IgD-negative memory B cell (primary cell): ENCODE measurements around the gene MEGF6. TPM values are rescaled to one million over a fixed set of nuclear protein-coding genes. Genes with fewer than 3 reads are reported as not detected.

Experiments
- H3K27ac Mint-ChIP-seq, 3 donors: one replicate each; pipeline ENCODE4 v1.8.0; 2020 to 2022; ENCODE audit warnings: mild to moderate bottlenecking in 3 of 3, mixed read lengths in 3 of 3, moderate library complexity in 1 of 3
- H3K27me3 Mint-ChIP-seq: one replicate; pipeline ENCODE4 v1.8.0; 2021; ENCODE audit warnings: mixed read lengths
- H3K36me3 Mint-ChIP-seq: one replicate; pipeline ENCODE4 v1.8.0; 2020; ENCODE audit warnings: mild to moderate bottlenecking, mixed read lengths
- H3K4me1 Mint-ChIP-seq, 3 donors: one replicate each; pipeline ENCODE4 v1.8.0; 2020 to 2022; ENCODE audit warnings: mixed read lengths in 3 of 3, mild to moderate bottlenecking in 1 of 3
- H3K4me3 Mint-ChIP-seq, 4 donors: one replicate each; pipeline ENCODE4 v1.8.0; 2020 to 2022; ENCODE audit warnings: mild to moderate bottlenecking in 4 of 4, mixed read lengths in 4 of 4, moderate library complexity in 3 of 4
- H3K9me3 Mint-ChIP-seq, 3 donors: one replicate each; pipeline ENCODE4 v1.8.0; 2020 to 2021; ENCODE audit warnings: mixed read lengths in 3 of 3, mild to moderate bottlenecking in 1 of 3
- polyA plus RNA-seq: library from polyadenylated mRNA; unstranded; fragments of 300-500 nt; fragmentation: Illumina TruSeq; gene quantifications from one replicate; pipeline ENCODE4 v1.2.3, GENCODE V29; 2021

MEGF6 gene
- polyA plus RNA-seq, 1 donor from 2014 or later = 2.3 TPM

DNA sequence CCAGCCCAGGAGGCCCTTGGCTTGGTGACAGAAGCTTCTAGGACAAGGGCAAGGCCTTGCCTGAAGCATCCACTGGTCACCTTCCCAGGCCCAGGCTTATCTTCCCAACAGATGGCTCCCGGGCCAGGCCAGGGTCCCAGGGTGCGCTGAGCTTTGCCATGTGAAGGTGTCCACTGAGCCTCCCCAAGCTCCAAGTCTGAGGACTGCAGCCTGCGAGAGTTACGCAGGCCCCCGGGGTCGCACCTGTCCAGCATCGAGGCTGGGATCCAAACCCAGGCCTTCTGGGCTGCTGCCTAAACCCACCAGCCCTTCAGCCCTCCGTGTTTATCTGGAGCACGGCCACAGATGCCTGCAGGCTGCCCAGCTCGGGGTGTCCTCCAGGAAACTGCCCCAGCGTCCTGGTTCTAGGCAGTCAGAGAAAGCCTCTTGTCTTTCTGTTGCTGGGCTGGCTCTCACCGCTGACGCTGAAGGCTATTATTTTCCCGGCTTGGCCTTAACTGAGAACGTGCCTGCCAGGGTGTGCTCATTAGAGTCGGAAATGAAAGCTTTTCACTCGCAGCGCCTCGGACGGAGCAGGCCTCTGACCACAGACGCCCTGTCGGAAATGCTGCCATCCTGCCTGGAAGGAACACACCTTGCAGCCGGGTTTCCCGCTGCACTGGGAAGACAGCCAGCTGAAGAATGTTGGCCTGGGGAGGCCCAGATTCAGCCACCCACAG lies 71.4 kb downstream of the MEGF6 start:
- Mint-ChIP-seq H3K27ac (no peak overlapping the region), H3K4me3 (no peak overlapping the region), H3K27me3 (no peaks in the 10 kb centered on the region), H3K36me3 (no peaks in the 10 kb centered on the region), H3K9me3 (no peaks in the 10 kb centered on the region), H3K4me1 (no peaks in the 10 kb centered on the region)

DNA sequence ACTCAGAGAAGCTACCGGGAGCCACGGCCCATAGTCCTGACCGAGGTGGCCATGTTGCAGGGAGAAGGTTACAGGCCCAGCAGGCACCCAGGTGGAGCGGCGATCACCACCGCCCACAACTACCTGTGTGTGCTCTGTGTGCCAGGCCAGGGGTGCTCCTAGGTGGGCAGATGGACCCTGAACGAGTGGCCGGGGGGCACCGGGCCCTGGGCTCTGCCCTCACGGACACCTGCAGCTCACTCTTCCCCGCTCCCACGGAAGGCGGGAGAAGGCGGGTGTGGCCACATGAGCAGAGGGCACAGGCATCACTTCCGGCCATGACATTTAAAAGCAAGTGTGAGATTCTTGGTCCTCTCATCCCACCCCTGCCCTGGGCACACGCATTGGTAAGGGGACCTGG lies 73.9 kb downstream of the MEGF6 start:
- H3K9me3 Mint-ChIP-seq = no peaks in the 10 kb centered on the region
- no peak overlapping the region for H3K4me3 Mint-ChIP-seq
- H3K27me3 Mint-ChIP-seq = no peaks in the 10 kb centered on the region
- H3K27ac Mint-ChIP-seq = no peak overlapping the region
- no peaks in the 10 kb centered on the region for H3K36me3 Mint-ChIP-seq
- no peaks in the 10 kb centered on the region for H3K4me1 Mint-ChIP-seq

DNA sequence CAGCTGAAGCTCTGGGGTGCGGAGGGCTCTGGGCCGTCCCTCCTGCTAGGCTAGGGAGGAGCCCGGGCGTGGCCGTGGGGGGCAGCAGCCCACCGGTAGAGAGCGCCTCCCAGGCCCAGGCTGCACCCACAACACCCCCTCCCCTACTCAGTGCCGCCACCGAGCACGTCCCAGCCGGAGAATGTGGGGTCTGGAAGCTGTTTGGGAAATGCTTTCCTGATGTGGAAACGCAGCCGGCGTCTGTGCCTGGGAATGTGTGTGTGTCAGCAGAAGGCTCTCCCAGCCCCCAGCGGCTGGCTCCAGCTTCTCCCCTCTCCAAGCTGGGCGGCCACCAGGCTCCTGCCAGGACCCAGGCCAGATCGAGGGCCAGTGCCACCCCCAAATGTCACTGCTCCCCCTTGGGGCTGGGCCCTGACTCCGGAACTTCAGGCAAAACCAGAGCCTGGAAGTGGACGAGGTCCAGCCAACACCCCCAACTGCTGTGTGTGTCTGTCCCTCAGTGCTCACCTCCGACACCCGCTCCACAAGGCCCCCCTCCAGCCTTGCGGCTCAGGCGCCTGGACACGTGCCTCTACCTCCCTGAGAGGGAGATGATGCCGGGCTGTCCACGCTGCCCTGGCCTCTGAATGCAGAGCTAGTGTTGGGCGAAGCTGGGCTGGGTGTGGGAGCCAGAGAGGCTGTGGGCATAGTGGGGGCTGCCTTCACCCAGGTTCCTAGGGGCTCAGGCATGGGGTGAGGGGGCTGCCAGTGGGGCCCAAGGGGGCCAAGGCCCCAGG lies 74.7 kb downstream of the MEGF6 start:
- peaks cover 0 to under 1% (median 0%) of the 10 kb centered on the region in 3 donors for H3K4me1 Mint-ChIP-seq
- H3K36me3 Mint-ChIP-seq = no peaks in the 10 kb centered on the region
- no peaks in the 10 kb centered on the region for H3K9me3 Mint-ChIP-seq
- no peaks in the 10 kb centered on the region for H3K27me3 Mint-ChIP-seq
- no peak overlapping the region for H3K27ac Mint-ChIP-seq
- H3K4me3 Mint-ChIP-seq = no peak overlapping the region

DNA sequence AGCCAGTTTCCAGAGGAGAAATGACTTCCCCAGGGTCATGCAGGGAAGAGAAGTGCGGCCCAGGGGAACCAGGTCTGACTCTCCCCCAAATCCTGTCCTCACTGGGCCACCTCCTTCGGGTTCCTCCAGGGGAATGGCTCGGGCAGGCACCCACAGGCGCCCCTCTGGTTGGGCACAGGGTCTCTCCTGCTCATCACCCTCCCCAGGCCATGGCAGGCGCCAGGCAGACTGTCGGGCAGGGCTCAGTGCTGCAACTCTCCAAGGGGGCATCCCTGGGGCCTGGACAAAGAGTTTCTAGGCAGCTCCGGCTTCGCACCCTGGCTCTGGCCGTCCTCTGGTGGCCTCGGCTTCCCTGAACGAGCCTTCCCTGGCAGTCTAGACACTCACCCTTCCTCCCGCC lies 75.6 kb downstream of the MEGF6 start:
- no peaks in the 10 kb centered on the region for H3K36me3 Mint-ChIP-seq
- H3K27ac Mint-ChIP-seq = no peak overlapping the region
- no peaks in the 10 kb centered on the region for H3K9me3 Mint-ChIP-seq
- H3K27me3 Mint-ChIP-seq = no peaks in the 10 kb centered on the region
- H3K4me1 Mint-ChIP-seq = peaks cover 0 to 2% (median 2%) of the 10 kb centered on the region in 3 donors
- no peak overlapping the region for H3K4me3 Mint-ChIP-seq

DNA sequence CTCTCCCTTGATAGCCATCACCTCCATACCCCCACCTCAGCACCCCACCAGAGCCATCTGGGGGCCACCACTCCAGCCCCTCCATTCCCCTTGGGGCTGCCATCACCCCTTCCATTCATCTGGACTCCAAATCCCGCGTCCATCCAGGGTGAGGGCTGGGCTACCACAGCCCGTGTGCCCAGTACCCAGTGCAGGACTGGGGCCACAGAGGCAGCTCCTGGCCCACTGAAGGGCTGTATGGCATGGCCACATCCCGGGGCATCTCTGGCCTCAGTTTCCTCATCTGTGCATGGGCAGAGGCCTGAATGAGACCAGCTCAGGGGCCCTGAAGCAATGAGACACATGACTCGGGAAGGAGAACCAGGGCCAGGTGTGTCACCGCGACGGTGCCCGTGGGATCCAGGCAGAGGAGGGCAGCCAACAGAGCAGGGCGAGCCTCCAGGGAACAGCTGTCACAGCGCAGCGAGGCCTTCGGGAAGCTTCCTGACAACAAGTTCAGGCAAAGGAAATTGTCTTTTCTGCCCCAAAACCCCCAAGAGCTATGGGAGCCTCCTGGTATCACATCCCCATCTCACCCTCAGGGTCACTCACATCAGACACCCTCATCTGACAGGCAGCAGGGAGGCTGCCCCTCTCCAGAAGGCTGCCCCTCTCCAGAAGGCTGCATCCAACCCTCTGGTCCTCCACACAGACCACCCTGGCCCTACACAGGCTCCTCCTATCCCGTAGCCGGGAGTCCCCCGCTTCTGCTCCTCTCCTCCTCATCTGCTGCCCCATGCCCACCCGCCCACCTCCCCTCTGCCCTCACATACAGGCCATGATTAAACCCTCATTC lies 76.3 kb downstream of the MEGF6 start:
- H3K27ac Mint-ChIP-seq = no peak overlapping the region
- no peaks in the 10 kb centered on the region for H3K27me3 Mint-ChIP-seq
- no peak overlapping the region for H3K4me3 Mint-ChIP-seq
- H3K36me3 Mint-ChIP-seq = no peaks in the 10 kb centered on the region
- H3K9me3 Mint-ChIP-seq = no peaks in the 10 kb centered on the region
- peaks cover 0 to 5% (median 2%) of the 10 kb centered on the region in 3 donors for H3K4me1 Mint-ChIP-seq

DNA sequence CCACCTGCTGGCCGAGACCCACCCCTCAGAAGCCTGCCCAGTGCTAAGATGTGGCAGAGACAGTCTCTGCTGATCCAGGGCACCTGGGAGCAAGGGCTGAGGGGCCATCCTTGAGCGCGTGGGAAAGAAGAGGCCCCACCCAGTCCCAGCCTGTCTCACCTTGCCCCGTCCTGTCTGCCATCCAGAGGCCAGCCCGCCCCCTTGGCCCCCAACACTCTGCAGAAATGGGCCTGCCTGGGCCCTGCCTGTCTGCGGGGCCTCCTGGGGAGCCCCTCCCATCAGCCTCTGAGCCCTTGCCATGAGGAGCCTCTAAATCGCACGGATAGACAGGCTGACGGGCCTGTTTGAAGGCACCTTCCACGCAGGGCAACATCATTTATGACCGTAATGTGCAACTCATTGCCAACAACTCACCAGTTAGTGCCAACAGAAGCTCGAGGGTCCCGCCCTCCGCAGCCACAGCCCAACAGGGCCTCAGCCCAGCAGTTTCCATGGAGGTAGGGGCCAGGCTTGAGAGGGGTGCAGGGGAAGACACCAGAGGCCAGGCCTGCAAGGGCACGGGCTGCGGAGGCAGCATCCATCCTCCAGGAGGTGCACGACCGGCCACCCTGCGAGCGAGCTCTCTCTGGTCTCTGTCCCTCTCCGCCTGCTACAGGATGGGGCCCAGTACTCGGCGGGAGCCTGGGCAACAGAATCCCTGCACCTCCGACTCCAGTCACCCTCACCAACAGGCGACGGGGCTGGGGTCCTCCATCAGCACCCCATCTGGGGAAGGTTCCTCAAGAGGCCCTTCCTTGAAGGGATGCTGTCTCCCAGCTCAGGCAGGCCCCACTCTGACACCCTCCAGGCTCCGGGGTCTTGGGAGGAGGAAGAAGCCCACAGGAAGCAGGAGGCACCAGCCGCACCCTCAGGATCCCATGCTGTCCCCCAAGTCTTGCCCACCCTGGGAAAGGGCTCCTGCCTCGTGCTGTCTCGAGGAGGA lies 78.0 kb downstream of the MEGF6 start:
- no peaks in the 10 kb centered on the region for H3K9me3 Mint-ChIP-seq
- H3K4me1 Mint-ChIP-seq = peaks cover 0 to 8% (median 2%) of the 10 kb centered on the region in 3 donors
- H3K27ac Mint-ChIP-seq = no peak overlapping the region
- H3K36me3 Mint-ChIP-seq = no peaks in the 10 kb centered on the region
- no peak overlapping the region for H3K4me3 Mint-ChIP-seq
- no peaks in the 10 kb centered on the region for H3K27me3 Mint-ChIP-seq

DNA sequence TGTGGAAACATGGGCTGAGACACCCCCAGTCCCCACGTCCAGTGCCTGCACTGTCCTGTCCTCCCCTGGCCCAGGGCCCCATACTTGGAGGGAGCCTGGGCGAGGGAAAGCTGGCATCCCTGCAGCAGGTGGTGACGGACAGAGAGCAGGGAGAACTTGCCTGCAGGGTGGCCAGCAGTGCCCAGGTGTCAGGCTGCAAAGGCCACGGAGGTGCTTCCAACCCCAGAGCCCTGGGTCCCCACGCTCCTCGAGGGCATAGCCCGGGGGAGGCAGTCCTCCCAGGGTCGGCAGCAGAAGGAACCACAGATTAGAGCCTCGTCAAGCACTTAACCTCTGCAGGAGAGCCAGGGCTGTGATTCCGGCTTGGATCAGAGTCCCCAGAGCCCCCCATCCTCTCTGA lies 79.4 kb downstream of the MEGF6 start:
- H3K4me3 Mint-ChIP-seq = peak overlapping the region; percentile 1 to 87 (median 35)
- no peaks in the 10 kb centered on the region for H3K36me3 Mint-ChIP-seq
- no peak overlapping the region for H3K27ac Mint-ChIP-seq
- peaks cover 0 to 8% (median 2%) of the 10 kb centered on the region in 3 donors for H3K4me1 Mint-ChIP-seq
- H3K27me3 Mint-ChIP-seq = no peaks in the 10 kb centered on the region
- no peaks in the 10 kb centered on the region for H3K9me3 Mint-ChIP-seq

DNA sequence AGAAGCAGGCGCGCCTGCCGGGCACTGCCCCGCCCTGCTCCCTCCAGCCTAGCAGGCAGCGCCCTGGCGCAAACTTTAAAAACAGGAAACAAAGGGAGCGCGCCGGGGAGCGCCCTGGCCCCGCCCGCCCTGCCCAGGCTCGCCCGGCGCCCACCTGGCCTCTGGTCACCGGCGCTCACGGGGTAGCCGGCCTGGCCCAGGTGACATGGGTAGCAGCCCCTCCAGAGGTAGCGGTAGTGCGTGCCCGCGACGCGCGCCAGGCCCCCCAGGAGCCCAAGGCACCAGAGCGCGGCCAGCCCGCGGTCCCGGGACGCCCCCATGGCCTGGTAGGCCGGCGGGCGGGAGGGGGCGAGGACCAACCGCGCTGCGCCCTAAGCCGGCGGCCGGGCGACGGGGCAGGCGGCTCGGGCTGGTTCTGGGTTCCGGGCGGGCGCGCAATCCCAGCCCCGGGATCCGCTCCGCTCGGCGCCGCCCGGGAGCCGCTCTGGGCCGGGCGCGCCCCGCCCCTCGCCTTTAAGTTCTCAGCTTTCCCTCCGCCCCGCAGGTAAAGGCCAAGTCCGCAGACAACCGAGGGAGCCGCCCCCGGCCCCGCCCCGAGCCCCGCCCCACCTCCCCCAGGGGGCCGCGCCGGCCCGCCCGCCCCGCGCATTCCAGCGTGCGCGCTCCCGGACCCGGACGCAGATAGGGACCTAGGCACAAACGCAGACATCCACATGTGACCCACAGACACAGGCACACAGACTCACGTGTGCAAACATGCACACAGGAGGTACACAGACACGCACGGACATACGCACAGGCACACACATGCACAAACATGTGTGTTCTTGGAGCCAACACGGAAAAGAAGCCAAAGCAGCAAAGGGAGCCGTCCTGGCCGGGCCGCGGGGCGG lies 80.1 kb downstream of the MEGF6 start:
- no peaks in the 10 kb centered on the region for H3K9me3 Mint-ChIP-seq
- no peaks in the 10 kb centered on the region for H3K36me3 Mint-ChIP-seq
- H3K27ac Mint-ChIP-seq = peak overlapping the region in 1 of 3 donors; percentile 91
- peaks cover 0 to 8% (median 2%) of the 10 kb centered on the region in 3 donors for H3K4me1 Mint-ChIP-seq
- H3K4me3 Mint-ChIP-seq = peak overlapping the region; percentile 67 to 96 (median 88)
- no peaks in the 10 kb centered on the region for H3K27me3 Mint-ChIP-seq

DNA sequence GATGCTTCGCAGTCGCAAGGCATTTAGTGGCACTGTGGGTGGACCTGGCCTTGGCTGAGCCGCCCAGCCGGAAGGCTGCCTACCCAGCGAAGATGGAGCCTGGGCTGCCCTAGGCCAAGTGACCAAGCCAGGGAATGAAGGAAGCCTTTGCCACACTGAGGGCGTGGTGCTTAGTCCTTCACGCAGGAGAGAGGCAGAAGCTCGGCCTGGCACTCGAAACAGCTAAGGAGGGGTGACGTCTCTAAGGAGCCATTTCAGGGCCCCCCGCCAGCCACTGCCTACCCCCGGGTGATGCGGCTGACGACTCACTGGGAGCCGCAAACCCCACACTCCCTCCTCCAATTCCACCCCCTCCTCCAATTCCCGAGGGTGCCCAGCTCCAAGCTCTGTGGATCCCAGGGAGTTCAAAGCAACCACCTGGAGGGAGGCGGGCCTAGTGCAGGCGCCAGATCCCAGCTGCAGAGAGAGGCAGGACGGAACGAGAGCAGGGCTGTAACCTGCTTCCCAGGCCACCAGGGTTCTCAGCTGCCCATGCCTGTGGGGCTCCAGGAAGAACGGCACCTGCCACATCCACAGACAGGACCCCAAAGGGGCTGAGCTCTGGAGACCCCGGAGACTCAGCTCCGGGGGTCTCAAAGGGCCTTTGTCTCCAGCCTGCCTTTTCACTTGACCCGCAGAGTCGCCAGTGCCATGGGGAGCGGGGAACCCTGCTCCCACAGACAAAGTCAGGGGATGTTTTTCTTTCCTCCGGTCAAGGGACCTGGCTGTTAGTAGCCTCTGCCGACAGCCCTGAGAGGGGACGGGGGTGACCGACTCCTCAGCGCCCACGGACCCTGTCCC lies 81.0 kb downstream of the MEGF6 start:
- Mint-ChIP-seq H3K36me3 (no peaks in the 10 kb centered on the region), H3K4me1 (peaks cover 0 to 8% (median 2%) of the 10 kb centered on the region in 3 donors), H3K4me3 (peak overlapping the region; percentile 67 to 88 (median 82)), H3K27me3 (no peaks in the 10 kb centered on the region), H3K27ac (no peak overlapping the region), H3K9me3 (no peaks in the 10 kb centered on the region)

DNA sequence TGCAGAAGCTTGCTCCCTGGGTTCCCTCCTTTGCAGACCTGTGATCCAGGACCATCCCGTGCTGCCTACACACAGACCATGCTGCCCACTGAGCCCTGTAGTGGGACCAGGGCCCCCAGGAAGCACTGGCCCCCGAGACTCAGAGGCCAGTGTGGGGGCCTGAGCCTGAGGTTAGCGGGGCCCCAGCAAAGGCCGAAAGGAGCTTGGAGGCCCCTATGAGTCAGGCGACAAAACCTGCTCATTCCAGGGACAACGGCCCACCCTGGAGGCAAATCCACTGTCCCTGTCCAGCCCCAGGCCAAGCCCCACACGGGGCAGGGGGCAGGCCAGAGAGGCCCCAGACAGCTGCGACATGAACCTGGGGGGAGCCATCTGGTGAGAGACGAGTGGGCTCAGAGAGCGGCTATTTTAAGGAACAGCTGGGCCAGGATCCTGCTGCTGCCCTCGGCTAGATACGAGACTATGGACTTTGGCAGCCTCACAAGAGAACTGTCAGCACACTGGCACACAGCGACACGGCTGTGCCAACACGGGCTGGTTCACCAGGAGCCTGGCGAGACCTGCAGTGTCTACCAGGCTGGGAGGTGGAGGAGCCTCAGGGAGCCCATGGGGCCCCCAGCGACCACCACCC lies 82.1 kb downstream of the MEGF6 start:
- H3K4me1 Mint-ChIP-seq = peaks cover 0 to 8% (median 2%) of the 10 kb centered on the region in 3 donors
- H3K4me3 Mint-ChIP-seq = peak overlapping the region in 3 of 4 donors; percentile 14 to 32 (median 23)
- no peaks in the 10 kb centered on the region for H3K36me3 Mint-ChIP-seq
- no peak overlapping the region for H3K27ac Mint-ChIP-seq
- H3K27me3 Mint-ChIP-seq = peaks cover 2% of the 10 kb centered on the region
- H3K9me3 Mint-ChIP-seq = no peaks in the 10 kb centered on the region

DNA sequence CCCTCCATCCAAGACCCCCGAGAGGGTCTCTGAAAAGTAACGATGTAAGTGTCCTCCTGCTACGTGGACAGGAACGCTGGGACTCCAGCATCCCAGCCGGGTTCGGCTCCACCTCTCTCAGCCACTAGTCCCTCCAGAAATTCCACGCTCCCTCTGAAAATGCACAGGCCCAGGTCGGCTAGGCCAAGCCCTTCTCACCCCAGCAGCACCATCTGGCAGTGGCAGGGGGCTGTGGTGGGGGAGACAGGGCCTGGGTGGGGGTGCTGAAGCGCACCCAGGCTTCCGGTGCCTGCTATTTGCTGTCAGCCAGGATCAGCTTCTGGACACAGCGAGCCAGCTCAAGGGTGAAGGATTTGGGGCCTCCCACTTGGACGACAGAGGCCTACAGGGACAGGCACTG lies 83.5 kb downstream of the MEGF6 start:
- Mint-ChIP-seq H3K4me1 (peaks cover 0 to 8% (median 2%) of the 10 kb centered on the region in 3 donors), H3K27me3 (peaks cover 2% of the 10 kb centered on the region), H3K9me3 (no peaks in the 10 kb centered on the region), H3K27ac (no peak overlapping the region), H3K4me3 (no peak overlapping the region), H3K36me3 (no peaks in the 10 kb centered on the region)
